Gastroesophageal sphincter (tissue), 3 donors: ENCODE results near the gene TIGAR.
A peak's percentile ranks its signal among the peaks of the same experiment; 100 is the strongest.

Source experiments
- EP300 ChIP-seq: sonication (generic); formaldehyde crosslinking; IDR thresholded peaks from one replicate; pipeline ENCODE4 v1.6.1; 2017; ENCODE audit warnings: antibody characterized with exemption, mild to moderate bottlenecking
- POLR2A ChIP-seq, 2 donors: fragments of 450-650 bp; IDR thresholded peaks; one replicate each; pipeline ENCODE4 v1.6.1; 2017; ENCODE audit warnings: antibody characterized with exemption in 2 of 2, mild to moderate bottlenecking in 2 of 2, moderate library complexity in 1 of 2
- POLR2AphosphoS5 ChIP-seq: sonication (generic); formaldehyde crosslinking; IDR thresholded peaks from one replicate; pipeline ENCODE4 v1.6.1; 2017; ENCODE audit warnings: antibody characterized with exemption
- TF ChIP-seq, protein P1 (sequence below), 4 experiments: fragments of 200-600 bp in 2 of 4; fragments of 450-650 bp in 2 of 4; sonication (generic) in 1 of 4; IDR thresholded peaks; one replicate each; pipeline ENCODE4 v1.5.1; 2017 to 2019; ENCODE audit warnings: antibody characterized with exemption in 4 of 4, mild to moderate bottlenecking in 2 of 4, moderate library complexity in 2 of 4

DNA sequence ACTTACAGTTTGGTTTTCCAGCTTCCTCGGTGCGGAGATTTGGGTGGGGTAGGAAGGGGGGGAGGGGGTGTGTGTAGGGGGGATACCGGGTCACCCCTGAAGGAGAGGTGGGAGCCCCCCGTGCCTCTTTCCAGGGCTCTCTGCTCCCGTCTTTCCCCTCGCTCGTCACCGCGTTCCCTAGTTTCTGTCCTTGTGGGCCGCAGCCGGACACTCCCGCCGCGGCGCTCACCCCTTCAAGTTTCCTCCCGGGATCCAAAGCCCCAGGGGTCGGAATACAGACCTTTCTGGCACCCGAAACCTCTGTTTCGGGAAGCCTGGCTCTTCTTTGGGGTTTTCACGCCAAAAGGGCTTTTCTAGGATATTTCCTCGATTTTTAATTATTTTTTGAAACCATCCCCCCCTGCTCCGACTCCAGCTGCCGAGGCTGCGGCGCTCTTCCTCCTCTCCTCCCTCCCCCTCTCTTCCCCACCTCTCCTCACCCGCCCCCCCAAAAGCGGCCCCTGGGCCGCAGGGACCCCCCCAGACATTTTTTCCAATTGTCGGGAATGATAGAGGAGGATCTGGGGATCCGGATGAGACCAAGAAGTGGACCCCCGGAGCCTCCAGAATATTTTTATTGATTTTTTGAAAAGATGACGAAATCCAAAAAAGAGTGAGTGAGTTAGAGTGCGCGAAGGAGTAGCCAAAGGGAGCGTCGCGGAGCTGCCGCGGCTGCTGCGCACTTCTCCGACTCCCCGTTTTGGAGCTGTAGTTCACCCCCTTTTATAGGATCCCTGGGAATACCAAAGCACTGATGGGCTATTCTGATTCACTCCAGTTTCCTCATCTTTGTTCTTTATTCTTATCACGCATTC is 45.8 kb upstream of the TIGAR start:
- TF ChIP-seq, protein P1, sequence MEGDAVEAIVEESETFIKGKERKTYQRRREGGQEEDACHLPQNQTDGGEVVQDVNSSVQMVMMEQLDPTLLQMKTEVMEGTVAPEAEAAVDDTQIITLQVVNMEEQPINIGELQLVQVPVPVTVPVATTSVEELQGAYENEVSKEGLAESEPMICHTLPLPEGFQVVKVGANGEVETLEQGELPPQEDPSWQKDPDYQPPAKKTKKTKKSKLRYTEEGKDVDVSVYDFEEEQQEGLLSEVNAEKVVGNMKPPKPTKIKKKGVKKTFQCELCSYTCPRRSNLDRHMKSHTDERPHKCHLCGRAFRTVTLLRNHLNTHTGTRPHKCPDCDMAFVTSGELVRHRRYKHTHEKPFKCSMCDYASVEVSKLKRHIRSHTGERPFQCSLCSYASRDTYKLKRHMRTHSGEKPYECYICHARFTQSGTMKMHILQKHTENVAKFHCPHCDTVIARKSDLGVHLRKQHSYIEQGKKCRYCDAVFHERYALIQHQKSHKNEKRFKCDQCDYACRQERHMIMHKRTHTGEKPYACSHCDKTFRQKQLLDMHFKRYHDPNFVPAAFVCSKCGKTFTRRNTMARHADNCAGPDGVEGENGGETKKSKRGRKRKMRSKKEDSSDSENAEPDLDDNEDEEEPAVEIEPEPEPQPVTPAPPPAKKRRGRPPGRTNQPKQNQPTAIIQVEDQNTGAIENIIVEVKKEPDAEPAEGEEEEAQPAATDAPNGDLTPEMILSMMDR (IDR thresholded peaks at IDR 0.05) = no peak
- TF ChIP-seq POLR2AphosphoS5 = peak; percentile 71
- TF ChIP-seq POLR2A (IDR thresholded peaks at IDR 0.05) = peak in 1 of 2 donors; percentile 5
- TF ChIP-seq EP300 = no peak
